ENCODE results near the gene MAP3K19.
"Not testable (repeated sequence)": the region's sequence is repeated elsewhere in the genome, so short reads cannot be mapped to it uniquely, and the experiment has no call there.

MAP3K19 gene

DNA sequence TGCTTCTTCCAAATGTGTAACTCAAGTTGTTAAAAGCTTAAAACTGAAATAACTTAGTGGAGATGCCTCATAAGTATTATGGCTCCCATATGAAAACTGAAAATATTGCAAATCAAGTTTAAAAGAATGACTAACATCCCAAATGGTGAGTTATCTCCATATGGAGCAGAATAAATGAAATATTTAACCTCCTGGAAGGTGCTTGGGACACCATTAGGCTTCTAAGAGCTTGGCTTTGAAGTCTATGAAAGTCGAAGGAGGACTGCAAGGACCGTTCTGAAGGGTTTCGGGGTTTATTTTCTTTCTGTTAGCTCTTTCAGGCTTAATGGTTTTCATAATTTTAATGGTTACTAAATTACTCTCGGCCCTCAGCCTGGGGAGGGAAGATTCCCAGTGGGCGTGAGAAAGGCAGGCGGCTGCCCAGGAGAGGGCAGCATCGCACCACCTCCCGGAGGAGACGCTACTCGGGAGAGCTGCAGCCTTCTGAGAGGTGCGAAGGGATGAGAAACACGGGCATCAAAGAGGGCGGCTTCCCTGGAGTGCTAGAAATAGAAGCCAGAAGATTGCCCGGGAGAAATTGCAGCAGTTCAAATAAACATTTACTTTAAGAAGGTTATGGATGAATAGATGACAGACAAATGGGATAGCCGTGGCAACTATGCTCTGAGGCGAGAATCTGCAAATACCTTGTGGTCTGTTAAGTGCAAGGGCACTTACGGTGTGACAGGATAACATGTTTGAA is 43.1 kb downstream of the MAP3K19 start:
- no peak overlapping the region for H3K4me3 ChIP-seq
- no peak overlapping the region for H3K27ac ChIP-seq

DNA sequence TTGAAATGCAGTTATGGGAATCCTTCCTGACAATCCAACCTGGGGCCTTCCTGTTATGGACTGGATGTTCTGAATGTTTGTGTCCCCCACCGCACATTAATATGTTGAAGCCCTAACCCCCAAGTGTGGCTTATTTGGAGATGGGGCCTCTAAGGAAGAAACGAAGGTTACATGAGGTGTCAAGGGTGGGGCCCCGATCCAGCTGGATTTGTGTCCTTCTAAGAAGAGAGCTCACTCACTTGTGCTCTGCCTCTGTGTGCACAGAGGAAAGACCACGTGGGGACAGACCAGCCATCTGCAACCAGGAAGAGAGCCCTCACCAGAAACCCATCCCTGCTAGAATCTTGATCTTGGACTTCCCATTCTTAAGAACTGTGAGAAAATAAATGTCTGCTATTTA is 44.4 kb downstream of the MAP3K19 start:
- Histone ChIP-seq H3K27ac (no peak overlapping the region), H3K4me3 (no peak overlapping the region)

DNA sequence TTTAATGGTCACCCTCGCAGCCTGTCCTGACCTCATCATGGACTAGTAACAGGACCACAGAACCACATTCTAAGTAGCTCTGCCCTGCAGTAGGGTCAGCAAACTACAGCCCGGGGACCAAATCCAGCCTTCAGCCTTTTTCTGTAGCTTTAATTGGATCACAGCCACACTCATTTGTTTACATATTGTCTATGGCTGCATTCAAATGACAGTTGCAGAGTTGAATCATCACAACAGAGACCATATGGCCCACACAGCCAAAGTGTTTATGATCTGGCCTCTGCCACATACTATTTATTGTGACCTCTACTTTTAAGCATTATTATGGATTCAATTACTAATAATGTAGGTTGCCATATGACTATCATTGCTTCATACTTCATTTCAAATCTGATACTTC is 47.7 kb downstream of the MAP3K19 start:
- Histone ChIP-seq H3K27ac (no peak overlapping the region), H3K4me3 (no peak overlapping the region)

DNA sequence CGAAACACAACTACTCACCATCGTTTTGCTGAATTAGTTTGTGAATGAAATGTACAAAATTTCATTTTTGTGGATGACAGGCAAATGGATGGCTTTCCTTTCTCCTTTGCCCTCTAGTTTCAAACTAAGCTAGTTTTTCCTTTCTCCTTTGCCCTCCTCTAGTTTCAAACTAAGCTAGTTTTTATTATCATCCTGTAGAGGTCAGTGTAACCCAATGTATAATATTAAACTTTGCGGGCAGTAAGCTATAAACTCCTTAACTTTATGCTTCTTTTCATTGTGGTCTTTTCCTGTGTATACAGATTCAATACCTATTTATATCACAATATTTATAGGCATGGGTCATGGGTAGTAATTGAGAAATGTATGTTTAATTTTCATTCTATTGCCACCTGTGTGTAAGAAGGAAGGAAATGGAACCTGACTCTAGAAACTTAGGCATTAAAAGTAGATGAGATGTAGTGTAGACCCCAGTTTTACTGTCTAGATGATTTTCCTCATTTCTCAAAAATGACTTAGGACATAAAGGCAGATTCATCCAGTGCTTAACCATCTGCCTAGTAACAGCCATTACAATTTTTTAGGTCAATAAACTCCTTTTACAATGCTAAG is 58.1 kb downstream of the MAP3K19 start:
- no peak overlapping the region for H3K4me3 ChIP-seq
- no peak overlapping the region for H3K27ac ChIP-seq

DNA sequence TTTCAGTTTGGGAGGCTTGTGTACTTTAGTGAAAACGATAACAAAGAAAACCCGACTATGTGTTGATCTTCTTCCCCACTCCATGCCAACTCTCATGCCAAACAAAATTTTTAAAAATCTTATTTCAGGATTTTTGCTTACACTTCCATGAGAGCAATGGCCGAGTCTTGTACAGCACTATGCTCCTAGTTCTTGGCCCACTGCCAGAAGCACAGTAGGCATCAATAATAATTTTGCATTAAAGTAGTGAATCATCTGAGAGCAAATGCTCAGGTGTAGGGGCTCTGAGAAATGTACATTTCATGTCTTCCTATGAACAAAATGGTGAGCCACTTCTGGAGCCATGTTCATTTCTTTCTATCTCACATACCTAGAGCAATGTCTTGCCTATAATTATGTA is 62.2 kb downstream of the MAP3K19 start:
- no peak overlapping the region for H3K4me3 ChIP-seq

DNA sequence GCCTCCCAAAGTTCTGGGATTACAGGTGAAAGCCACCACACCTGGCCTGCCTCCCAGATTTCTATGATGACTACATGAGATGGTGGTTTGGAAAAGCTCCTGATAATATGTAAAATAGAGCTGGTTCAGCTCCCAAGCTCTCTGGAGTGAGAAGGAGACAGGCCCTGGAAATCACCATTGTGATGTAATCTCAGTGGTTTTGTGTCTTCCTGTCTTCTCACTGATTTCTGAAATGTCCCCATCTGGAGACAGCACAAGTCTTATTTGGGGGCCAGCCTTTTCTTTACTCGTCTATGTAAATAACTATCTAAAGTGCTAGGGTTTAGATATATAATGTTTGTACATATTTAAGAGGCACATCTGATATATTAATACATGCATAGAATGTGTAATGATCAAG is 64.6 kb downstream of the MAP3K19 start:
- H3K4me3 ChIP-seq, result no peak overlapping the region
- no peak overlapping the region for H3K27ac ChIP-seq

More for the DNA sequence above, 62.2 kb downstream of the MAP3K19 start:
- H3K27ac ChIP-seq, result no peak overlapping the region

DNA sequence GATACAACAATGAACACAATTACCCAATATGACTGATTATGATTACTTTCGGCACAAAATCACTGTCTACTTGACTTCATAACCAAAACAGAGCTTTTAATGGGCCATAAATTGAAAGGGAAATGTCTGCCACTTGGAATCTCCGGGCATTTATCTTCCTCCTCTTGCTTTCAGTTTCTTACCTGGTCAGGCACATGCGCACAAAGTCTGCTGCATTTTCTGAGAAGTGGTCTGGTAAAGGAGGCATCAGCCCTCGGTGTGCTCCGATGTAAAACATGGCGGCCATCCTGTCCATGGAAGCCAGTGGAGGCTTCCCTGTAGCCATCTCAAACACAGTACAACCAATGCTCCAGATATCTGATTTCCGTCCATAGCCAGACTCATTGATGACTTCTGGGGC is 66.6 kb downstream of the MAP3K19 start:
- no peak overlapping the region for H3K4me3 ChIP-seq
- no peak overlapping the region for H3K27ac ChIP-seq

DNA sequence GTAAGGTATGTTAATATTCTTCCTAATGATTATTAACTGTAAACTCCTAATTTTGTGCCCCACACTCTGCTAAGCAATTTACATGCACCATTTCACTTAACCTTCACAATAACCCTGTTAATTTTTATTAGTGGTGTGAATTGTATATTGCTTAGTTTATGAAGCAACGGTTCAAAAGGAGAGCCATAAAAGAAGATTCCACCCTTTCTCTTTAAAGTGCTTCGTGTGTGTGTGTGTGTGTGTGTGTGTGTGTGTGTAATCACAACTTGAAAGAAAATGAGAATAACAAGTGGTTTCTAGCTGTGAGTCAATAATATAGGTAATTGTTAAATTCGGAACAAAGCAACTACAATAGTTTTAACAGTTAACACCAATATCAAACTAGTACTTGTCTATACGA is 68.0 kb downstream of the MAP3K19 start:
- Histone ChIP-seq H3K4me3 (no peak overlapping the region), H3K27ac (no peak overlapping the region)

DNA sequence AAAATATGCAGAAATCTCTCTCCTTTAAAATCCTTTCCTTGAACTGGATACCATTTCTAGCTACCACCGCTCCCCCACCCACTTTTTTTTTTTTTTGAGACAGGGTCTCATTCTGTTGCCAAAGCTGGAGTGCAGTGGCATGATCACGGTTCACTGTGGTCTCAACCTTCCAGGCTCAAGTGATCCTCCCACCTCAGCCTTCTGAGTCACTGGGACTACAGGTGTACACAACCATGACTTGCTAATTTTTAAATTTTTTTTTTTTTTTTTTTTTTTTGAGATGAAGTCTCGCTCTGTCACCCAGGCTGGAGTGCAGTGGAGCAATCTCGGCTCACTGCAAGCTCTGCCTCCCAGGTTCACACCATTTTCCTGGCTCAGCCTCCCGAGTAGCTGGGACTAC is 70.1 kb downstream of the MAP3K19 start:
- H3K27ac ChIP-seq, H3K4me3 ChIP-seq: not testable (repeated sequence)

DNA sequence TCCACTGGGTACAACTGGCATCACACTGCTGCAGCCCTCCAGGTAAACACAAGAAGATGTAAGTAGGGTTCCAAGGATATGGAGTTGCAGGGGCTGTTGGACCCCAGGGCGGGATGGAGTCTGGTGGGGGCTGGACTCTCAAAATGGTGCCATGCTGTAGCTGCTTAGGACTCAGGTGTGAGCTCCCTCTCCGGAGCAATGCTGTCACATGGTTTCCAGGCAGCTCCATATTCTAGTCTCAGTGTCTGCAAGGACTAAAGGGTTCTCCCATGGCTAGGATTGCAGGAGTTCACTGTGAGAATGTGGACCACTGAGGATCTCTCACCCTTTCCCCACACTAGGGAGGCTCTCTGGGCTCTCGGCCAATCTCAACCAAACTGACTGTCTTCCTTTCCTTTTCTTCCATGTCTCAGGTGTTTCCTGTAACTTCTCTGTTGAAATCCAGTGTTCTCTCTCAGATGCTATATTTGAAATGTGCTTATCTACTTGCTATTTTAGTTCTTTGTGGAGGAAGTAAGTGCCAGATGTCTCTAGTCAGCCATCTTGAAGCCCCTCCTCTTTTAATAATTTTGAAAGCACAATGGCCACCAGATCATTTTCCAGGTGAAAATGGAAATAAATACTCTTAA is 71.1 kb downstream of the MAP3K19 start:
- Histone ChIP-seq H3K27ac (no peak overlapping the region), H3K4me3 (no peak overlapping the region)

DNA sequence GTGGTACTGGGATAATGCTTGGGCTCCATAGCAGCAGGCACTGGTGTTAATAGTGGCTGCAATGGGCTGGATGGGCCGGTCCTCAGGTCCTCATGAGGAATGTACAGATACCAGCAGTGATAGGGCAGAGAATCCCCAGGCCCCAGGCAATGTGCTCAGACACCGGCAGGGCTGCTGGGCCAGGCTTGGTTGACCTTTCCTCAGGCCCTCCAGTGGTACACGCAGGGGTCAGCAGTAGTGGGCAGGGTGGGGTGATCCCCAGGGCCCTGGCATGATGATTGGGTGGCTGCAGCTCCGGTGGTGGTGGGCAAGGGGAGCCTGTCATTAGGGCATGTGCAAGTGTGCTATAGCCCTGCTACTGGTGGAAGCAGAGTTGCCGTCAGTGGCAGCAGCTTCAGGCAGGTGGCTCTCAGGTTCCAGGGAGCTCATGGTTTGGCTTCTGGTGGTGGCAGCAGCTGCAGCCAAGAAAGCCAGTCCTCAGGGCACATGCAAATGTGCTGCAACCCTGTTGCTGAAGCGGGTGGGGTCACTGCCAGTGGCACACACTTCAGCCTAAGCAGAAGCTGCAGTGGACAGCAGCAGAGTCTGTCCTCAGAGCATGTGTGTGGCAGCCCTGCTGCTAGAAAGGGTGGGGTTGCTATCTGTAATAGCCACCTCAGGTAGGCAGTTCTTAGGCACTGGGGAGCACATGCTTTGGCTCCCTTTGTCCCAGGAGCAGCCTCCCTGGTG is 71.8 kb downstream of the MAP3K19 start:
- Histone ChIP-seq H3K4me3 (no peak overlapping the region), H3K27ac (no peak overlapping the region)

DNA sequence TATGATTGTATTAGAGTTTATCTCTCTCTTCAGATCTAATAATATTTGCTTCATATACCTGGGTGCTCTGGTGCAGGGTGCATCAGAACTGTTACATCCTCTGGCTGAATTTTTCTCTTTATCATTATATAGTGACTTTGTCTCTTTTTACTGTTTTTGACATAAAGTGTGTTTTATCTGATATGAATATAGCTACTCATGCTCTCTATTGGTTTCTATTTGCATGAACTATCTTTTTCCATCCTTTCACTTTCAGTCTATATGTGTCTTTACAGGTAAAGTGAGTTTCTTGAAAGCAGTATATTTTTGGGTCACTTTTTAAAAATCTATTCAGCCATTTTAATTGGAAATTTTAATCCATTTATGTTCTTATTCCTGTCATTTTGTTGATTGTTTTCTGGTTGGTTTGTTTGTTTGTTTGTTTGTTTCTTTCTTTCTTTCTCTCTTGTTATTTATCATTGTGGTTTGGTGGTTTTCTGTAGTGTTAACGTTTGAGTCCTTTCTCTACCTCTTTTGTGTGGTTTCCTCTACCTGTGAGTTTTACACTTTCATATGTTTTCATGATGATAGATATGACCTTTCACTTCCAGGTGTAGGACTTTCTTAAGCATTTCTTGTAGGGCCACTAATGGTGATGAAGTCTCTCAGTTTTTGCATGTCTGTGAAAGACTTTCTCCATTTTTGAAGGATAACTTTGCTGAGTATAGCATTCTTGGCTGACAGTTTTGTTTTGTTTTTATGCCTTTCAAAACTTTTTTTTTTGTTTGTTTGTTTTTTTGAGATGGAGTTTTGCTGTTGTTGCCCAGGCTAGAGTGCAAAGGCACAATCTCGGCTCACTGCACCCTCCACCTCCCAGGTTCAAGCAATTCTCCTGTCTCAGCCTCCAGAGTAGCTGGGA is 73.8 kb downstream of the MAP3K19 start:
- Histone ChIP-seq H3K4me3 (no peak overlapping the region), H3K27ac (no peak overlapping the region)

DNA sequence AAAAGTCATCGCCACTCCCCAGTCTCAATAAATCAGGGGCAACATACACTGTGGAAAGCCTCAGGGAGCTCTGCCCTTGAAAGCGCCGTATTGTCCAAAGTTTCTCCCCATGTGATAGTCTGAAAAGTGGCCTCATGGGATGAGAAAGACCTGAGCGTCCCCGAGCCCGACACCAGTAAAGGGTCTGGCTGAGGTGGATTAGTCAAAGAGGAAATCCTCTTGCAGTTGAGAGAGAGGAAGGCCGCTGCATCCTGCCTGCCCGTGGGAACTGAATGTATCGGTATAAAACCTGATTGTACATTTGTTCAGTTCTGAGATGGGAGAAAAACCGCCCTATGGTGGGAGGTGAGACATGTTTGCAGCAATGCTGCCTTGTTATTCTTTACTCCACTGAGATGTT is 80.1 kb downstream of the MAP3K19 start:
- H3K27ac ChIP-seq, H3K4me3 ChIP-seq: not testable (repeated sequence)

DNA sequence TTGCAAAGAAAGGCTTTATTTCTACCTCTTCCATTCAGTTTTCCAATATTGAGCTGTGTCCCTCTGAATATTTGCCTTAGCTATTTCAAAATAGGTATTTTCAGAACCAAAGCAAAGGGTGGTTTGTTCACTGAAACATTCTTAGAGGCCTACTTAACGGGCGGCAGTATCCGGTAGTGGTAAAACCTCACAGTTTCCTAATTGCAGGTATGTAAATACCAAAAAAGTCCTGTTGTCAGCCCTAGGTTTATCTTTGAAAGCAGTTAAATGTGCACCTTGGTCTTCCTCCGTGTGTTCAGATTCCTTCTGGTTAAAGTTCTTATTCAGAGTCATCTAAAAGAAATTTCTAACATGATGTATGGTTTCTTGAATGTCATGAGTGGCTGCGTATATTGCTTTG is 89.8 kb downstream of the MAP3K19 start:
- H3K4me3 ChIP-seq, result no peak overlapping the region
- H3K27ac ChIP-seq, result no peak overlapping the region

DNA sequence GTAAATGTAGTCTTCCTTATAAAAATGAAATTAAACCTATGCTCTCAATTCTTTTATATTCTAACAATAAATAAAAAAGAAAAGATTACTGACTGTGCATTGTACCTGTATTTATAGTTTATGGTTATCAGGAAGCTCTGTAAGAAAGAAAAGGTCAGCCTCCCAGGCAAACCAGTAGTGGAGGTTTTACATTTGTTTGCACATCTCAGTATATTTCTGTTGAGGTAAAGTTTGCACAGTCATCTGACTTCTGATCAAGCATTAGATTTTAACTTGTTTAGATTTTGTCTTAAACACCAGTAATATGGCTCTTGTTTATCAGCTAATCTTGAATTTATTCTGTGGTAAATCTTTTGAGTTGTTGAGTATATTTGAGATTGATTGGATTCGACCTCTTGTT is 91.5 kb downstream of the MAP3K19 start:
- Histone ChIP-seq H3K27ac (no peak overlapping the region), H3K4me3 (no peak overlapping the region)

DNA sequence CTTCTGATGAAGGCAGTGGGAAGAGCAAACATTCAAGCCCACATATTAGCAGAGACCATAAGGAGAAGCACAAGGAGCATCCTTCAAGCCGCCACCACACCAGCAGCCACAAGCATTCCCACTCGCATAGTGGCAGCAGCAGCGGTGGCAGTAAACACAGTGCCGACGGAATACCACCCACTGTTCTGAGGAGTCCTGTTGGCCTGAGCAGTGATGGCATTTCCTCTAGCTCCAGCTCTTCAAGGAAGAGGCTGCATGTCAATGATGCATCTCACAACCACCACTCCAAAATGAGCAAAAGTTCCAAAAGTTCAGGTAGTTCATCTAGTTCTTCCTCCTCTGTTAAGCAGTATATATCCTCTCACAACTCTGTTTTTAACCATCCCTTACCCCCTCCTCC is 93.2 kb downstream of the MAP3K19 start:
- no peak overlapping the region for H3K27ac ChIP-seq
- no peak overlapping the region for H3K4me3 ChIP-seq

DNA sequence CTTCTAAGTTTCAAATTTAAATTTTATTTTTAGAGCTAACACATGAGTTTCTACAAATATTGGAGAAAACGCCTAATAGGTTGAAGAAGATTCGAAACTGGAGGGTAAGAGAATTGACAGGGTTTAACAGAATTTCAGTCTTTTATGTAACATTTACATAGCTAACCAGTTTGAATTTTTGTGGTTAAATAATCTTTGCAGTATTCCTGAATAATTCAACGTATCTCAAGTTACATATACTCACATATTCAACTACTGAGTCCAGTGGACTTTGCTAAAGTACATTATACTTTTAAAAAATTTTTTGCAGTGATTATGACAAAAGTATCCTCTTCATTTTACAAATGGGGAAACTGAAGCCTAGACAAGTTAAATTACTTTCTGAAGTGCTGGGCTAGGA is 94.6 kb downstream of the MAP3K19 start:
- H3K4me3 ChIP-seq, result no peak overlapping the region
- no peak overlapping the region for H3K27ac ChIP-seq

DNA sequence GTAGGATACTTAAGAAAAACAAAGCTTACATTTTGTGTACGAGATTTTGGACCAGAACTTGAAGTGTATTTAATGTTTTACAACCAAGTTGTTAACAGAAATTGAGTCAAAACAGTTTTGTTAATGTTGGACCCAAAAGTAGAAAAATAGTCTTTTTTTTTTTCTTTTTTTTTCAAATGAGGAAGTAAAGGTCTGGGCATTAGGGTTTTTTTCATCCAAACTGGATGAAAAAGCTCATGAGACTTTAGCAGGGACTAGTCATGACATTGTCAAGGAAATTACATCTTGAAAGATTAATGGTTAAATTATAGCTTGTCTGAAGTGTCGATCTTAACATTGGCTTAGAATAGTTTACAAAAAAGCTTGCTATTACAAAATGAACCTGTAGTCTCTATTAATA is 96.4 kb downstream of the MAP3K19 start:
- Histone ChIP-seq H3K27ac (no peak overlapping the region), H3K4me3 (no peak overlapping the region)

DNA sequence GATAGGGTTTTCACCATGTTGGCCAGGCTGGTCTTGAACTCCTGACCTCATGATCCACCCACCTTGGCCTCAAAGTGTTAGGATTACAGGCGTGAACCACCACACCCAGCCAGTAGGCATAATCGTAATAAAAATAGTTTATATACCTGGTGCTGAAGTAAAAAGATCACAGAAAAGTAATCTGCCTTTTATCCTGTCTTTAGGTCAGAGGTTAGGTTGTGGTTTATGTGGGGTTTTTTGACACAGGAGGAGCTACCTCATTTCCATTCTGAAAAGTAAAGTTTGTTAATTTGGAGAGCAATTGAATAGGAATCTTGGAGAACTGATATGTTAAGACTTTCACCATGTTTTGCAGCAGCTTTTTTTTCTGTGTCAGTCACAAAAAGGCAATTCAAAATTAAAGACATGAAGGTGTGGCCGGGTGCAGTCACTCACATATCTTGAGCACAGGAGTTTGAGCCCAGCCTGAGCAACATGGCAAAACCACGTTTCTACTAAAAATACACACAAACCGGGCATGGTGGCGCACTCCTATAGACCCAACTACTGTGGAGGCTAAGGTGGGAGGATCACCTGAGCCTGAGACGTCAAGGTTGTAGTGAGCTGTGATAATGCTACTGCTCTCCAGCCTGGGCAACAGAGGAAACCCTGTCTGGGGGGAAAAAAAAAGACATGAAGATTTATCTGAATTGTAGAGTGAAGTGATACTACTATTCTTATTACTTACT is 97.1 kb downstream of the MAP3K19 start:
- H3K4me3 ChIP-seq, result no peak overlapping the region
- no peak overlapping the region for H3K27ac ChIP-seq

Data from skin epidermis (tissue), 12 donors.